Measurements from ENCODE around the gene ARV1. TPM values are rescaled to one million over a fixed set of nuclear protein-coding genes. Genes with fewer than 3 reads are reported as not detected.

The ARV1 gene
- total and polyA plus RNA-seq, 2 donors (not counting 1 experiment from before 2014, with no cell fraction given), result 16.8 to 38.7 TPM

DNA sequence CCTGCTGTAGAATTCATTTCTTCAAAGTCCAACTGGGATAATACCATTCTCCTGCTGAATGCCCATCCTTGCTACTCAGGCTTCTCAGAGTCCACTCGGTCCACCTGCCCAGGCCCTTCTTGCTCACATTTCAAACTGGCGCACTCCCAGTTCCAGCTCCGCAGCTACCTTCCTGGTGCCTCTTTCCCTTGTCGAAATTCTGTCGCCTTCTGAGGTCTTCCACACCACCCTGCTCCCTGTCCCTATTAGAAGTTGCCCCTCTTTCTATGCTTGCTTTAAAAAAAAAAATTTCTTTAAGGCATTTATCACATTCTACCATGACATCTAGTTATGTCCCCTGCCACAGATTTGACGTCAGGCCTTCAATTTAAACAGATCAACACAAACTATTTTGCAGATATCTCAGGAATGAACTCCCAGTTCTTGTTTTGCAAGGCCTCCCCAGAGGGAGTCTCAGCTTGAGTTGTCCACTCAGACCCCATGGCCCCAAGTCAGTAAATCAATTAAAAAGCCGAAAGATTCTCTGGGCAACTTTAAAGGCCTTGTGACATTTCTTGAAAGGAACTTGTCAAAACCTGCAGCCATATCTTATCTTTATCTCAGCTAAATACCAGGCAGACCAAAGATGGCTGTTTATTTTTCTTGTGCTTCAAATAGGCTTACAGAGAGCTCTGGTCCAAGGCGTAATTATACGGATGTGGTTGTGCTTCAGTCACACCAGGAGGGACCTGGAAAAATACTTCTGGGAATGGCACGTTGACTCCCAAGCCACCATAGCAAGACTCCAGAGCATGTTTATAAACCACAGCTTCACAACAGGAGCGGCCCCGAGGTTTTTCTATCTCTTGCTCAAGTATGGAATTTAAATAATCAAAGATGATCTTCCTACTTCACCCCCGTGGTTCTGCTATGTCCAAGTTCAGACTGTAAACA, 59.0 kb downstream of the ARV1 start:
- TF ChIP-seq EZH2 (IDR thresholded peaks at IDR 0.05; ENCODE audit: low read length, missing control alignments), result no peak
- TF ChIP-seq, protein P1, sequence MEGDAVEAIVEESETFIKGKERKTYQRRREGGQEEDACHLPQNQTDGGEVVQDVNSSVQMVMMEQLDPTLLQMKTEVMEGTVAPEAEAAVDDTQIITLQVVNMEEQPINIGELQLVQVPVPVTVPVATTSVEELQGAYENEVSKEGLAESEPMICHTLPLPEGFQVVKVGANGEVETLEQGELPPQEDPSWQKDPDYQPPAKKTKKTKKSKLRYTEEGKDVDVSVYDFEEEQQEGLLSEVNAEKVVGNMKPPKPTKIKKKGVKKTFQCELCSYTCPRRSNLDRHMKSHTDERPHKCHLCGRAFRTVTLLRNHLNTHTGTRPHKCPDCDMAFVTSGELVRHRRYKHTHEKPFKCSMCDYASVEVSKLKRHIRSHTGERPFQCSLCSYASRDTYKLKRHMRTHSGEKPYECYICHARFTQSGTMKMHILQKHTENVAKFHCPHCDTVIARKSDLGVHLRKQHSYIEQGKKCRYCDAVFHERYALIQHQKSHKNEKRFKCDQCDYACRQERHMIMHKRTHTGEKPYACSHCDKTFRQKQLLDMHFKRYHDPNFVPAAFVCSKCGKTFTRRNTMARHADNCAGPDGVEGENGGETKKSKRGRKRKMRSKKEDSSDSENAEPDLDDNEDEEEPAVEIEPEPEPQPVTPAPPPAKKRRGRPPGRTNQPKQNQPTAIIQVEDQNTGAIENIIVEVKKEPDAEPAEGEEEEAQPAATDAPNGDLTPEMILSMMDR (conservative IDR thresholded peaks at IDR 0.05 in 1 of 2, IDR thresholded peaks at IDR 0.05 in 1 of 2; ENCODE audit: low read depth in 1 of 2, low read length in 2 of 2), result no peak
- no peak overlapping the region for H3K27ac ChIP-seq (ENCODE audit: insufficient read depth, low read length)
- H3K4me2 ChIP-seq (ENCODE audit: extremely low read depth, insufficient read depth, low read length), result no peak overlapping the region
- DNase-seq (ENCODE audit: low read depth in 2 of 2), result peak in 1 of 2 donors; percentile 41
- no peaks in the 10 kb centered on the region for H3K36me3 ChIP-seq (ENCODE audit: control insufficient read depth, insufficient read depth, low read length)
- H2AFZ ChIP-seq (ENCODE audit: low read length), result no peak overlapping the region
- H3K4me3 ChIP-seq (replicated peaks in 1 of 4; ENCODE audit: control extremely low read depth in 1 of 4, insufficient read depth in 1 of 4, low read depth in 3 of 4, low read length in 4 of 4), result no peak overlapping the region
- H3K4me1 ChIP-seq (ENCODE audit: control insufficient read depth, extremely low read depth, insufficient read depth, low read length), result no peaks in the 10 kb centered on the region
- H3K79me2 ChIP-seq (ENCODE audit: control insufficient read depth, insufficient read depth, low read length), result no peaks in the 10 kb centered on the region
- H4K20me1 ChIP-seq (ENCODE audit: control insufficient read depth, extremely low read depth, insufficient read depth, low read length), result no peaks in the 10 kb centered on the region
- H3K9ac ChIP-seq (ENCODE audit: insufficient read depth, low read length), result no peak overlapping the region
- H3K27me3 ChIP-seq (ENCODE audit: control insufficient read depth, insufficient read depth, low read length), result peaks cover 3% of the 10 kb centered on the region
- no peaks in the 10 kb centered on the region for H3K9me3 ChIP-seq (ENCODE audit: control insufficient read depth, insufficient read depth, low read depth, low read length)

DNA sequence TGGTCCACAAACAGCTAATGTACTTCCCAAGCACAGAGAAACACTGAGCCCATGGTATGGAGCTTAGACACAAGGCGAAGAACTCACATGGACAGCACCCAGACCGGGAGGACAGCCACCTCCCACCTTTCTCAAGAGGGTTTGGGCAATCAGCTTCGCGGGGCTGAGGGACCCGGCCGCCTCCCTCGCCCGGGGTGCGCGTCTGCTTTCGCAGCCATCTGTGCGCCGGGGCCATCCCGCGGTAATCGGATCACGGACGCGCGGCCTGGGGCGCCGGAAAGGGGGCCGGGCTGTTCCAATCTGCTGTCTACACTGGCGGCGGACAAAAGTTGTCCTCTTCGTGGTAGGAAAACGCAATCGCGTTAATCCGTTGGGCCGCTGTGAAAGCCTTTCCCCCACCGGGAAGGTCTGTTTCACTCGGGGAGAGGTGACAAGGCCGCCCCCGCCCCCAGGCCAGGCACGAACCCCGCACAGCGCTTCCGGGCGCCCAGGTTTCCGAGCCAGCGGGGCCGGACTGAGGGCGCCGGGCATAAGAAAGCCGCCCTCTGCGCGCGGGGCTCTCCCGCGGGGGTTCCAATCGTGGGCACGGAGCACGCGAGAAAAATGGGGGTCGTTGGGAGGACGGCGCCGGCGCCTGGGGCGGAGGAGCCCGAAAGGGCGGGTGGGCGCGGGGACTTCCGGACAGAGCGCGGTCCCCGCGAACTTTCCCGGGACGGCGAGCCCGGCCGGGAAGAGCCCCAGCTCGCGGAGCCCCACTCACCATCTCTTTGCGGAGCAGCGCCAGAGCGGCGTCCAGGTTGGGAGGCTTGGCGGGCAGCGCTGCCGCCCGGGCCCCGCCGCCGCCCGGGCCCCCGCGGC, 60.5 kb downstream of the ARV1 start:
- H3K27me3 ChIP-seq (ENCODE audit: control insufficient read depth, insufficient read depth, low read length), result peaks cover 3% of the 10 kb centered on the region
- H4K20me1 ChIP-seq (ENCODE audit: control insufficient read depth, extremely low read depth, insufficient read depth, low read length), result no peaks in the 10 kb centered on the region
- peak overlapping the region; percentile 79 for H3K4me2 ChIP-seq (ENCODE audit: extremely low read depth, insufficient read depth, low read length)
- H2AFZ ChIP-seq (ENCODE audit: low read length), result peak overlapping the region; percentile 62
- peak; percentile 40 to 41 for DNase-seq (ENCODE audit: low read depth in 2 of 2)
- no peak overlapping the region for H3K27ac ChIP-seq (ENCODE audit: insufficient read depth, low read length)
- peak overlapping the region; percentile 60 to 76 (median 63) for H3K4me3 ChIP-seq (replicated peaks in 1 of 4; ENCODE audit: control extremely low read depth in 1 of 4, insufficient read depth in 1 of 4, low read depth in 3 of 4, low read length in 4 of 4)
- no peaks in the 10 kb centered on the region for H3K4me1 ChIP-seq (ENCODE audit: control insufficient read depth, extremely low read depth, insufficient read depth, low read length)
- no peaks in the 10 kb centered on the region for H3K9me3 ChIP-seq (ENCODE audit: control insufficient read depth, insufficient read depth, low read depth, low read length)
- no peaks in the 10 kb centered on the region for H3K36me3 ChIP-seq (ENCODE audit: control insufficient read depth, insufficient read depth, low read length)
- no peaks in the 10 kb centered on the region for H3K79me2 ChIP-seq (ENCODE audit: control insufficient read depth, insufficient read depth, low read length)
- peak overlapping the region; percentile 17 for H3K9ac ChIP-seq (ENCODE audit: insufficient read depth, low read length)
- TF ChIP-seq EZH2 (IDR thresholded peaks at IDR 0.05; ENCODE audit: low read length, missing control alignments), result no peak
- TF ChIP-seq, protein P1 (conservative IDR thresholded peaks at IDR 0.05 in 1 of 2, IDR thresholded peaks at IDR 0.05 in 1 of 2; ENCODE audit: low read depth in 1 of 2, low read length in 2 of 2), result no peak
